ENCODE results near the gene TRIOBP. TPM values are rescaled to one million over a fixed set of nuclear protein-coding genes. Genes with fewer than 3 reads are reported as not detected.
A peak's percentile ranks its signal among the peaks of the same experiment; 100 is the strongest.

Gene TRIOBP
- polyA plus RNA-seq, 1 experiment = 73.9 TPM

DNA sequence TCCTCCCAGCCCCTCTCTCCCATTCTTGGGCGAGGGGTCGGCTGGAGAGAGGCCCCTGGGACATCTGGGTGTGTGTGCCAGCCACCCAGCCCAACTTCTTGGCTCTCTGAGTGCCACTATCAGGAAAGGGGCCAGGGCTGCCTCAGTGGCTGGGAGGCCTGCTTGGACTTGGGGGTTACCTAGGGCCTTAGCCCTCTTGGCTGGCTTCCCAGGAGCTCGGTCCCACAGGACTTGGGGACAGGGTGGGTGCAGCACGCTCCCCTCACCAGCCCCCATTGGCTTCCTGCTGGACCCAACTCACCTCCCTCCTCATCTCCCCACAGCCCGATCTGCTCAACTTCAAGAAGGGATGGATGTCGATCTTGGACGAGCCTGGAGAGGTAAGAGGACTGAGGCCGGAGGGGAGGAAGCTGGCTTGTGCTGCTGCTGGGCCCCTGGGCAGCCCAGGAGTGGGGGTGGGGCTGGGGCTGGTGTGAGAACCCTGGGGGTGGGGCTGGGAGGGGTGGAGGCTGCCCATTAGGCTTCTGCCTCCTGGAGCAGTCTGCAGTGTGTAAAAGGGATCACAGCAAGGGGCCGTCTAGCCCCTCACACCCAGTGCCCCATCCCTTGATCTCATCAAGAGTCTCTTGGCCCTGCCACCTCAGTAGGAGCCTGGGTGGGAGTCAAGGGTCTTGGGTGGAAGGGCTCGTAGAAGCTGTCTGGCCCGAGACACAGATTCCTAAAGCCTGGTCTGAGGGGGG, 54.8 kb downstream of the TRIOBP start:
- Histone ChIP-seq H3K4me3 (ENCODE audit: low read depth, low read length) (no peak overlapping the region), H3K36me3 (ENCODE audit: control insufficient read depth, insufficient read depth, low read length) (peaks cover 25% of the 10 kb centered on the region), H3K27me3 (ENCODE audit: control insufficient read depth, insufficient read depth, low read length) (no peaks in the 10 kb centered on the region)
- POLR2A ChIA-PET = no interaction called here
- DNase-seq (ENCODE audit: low read depth) = no peak
- CTCF ChIA-PET = interaction anchor here (0.9 to 1.8 kb wide), 5 partner anchors 13 to 108 kb away, joined by 3 to 5 read pairs (median 3); no protein-coding TSS in a partner anchor
- TF ChIP-seq, protein P1, sequence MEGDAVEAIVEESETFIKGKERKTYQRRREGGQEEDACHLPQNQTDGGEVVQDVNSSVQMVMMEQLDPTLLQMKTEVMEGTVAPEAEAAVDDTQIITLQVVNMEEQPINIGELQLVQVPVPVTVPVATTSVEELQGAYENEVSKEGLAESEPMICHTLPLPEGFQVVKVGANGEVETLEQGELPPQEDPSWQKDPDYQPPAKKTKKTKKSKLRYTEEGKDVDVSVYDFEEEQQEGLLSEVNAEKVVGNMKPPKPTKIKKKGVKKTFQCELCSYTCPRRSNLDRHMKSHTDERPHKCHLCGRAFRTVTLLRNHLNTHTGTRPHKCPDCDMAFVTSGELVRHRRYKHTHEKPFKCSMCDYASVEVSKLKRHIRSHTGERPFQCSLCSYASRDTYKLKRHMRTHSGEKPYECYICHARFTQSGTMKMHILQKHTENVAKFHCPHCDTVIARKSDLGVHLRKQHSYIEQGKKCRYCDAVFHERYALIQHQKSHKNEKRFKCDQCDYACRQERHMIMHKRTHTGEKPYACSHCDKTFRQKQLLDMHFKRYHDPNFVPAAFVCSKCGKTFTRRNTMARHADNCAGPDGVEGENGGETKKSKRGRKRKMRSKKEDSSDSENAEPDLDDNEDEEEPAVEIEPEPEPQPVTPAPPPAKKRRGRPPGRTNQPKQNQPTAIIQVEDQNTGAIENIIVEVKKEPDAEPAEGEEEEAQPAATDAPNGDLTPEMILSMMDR (IDR thresholded peaks at IDR 0.05; ENCODE audit: insufficient read depth, low read depth, low read length) = no peak

DNA sequence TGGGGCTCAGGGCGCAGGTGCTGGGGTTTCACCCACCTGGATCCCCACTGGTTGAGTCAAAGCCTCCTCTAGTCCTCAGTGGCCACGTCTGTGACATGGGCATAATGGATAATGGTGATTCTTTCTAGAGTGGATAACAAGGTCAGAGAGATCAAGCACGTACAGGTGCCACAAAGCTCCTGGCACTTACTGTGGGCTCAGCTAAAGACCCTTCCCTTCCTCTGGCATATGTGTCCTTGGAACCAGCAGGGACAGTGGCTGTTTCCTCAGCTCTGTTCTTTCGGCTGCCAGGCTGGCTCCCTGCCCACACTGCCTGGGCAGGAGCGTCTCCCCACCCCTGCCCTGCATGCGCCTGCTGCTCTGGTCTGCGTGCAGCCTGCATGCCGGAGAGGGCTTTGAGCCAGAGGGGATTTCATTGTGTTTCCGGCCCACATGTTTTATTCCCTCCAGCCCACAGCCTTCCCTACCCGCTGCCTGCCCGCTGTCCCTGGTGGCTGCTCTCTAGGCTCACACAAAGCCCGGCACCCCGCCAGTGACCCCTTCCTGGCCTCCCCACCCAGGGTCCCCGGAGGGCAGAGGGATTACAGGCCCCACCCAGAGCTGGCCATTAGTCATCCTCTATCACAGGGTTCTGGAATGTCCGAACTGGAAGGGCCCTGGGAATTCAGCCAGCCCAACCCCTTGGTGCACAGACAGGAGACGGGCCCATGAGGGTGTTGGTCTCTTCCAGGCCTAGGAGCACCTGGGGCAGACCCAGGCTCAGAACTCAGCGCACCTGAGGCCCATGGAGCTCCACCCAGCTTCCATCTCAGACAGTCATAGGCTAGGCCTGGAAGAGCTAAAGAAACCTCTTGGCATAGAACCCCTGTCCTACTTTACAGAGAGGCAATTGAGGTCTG, 55.6 kb downstream of the TRIOBP start:
- DNase-seq (ENCODE audit: low read depth) = peak; percentile 89
- ChIA-PET CTCF (interaction anchor here (0.9 to 1.8 kb wide), 5 partner anchors 14 to 109 kb away, joined by 3 to 5 read pairs (median 3); no protein-coding TSS in a partner anchor), POLR2A (interaction anchor here (0.6 kb wide), 2 partner anchors 88 to 150 kb away, joined by 3 to 9 read pairs; no protein-coding TSS in a partner anchor)
- H3K4me3 ChIP-seq (ENCODE audit: low read depth, low read length) = no peak overlapping the region
- TF ChIP-seq, protein P1 (IDR thresholded peaks at IDR 0.05; ENCODE audit: insufficient read depth, low read depth, low read length) = peak; percentile 53
- no peaks in the 10 kb centered on the region for H3K27me3 ChIP-seq (ENCODE audit: control insufficient read depth, insufficient read depth, low read length)
- H3K36me3 ChIP-seq (ENCODE audit: control insufficient read depth, insufficient read depth, low read length) = peaks cover 29% of the 10 kb centered on the region

GRCh38 chr22:37753746-37754145, 56.9 kb downstream of the TRIOBP start:
- Histone ChIP-seq H3K4me3 (ENCODE audit: low read depth, low read length) (no peak overlapping the region), H3K27me3 (ENCODE audit: control insufficient read depth, insufficient read depth, low read length) (no peaks in the 10 kb centered on the region), H3K36me3 (ENCODE audit: control insufficient read depth, insufficient read depth, low read length) (peaks cover 39% of the 10 kb centered on the region)
- POLR2A ChIA-PET = no interaction called here
- no peak for DNase-seq (ENCODE audit: low read depth)
- TF ChIP-seq, protein P1 (IDR thresholded peaks at IDR 0.05; ENCODE audit: insufficient read depth, low read depth, low read length) = no peak
- CTCF ChIA-PET = no interaction called here

DNA sequence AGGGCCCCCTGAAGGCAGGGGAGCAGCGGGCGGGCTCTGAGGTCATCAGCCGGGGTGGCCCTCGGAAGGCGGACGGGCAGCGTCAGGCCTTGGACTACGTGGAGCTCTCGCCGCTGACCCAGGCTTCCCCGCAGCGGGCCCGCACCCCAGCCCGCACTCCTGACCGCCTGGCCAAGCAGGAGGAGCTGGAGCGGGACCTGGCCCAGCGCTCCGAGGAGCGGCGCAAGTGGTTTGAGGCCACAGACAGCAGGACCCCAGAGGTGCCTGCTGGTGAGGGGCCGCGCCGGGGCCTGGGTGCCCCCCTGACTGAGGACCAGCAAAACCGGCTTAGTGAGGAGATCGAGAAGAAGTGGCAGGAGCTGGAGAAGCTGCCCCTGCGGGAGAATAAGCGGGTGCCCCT, 60.8 kb downstream of the TRIOBP start:
- POLR2A ChIA-PET = no interaction called here
- Histone ChIP-seq H3K36me3 (ENCODE audit: control insufficient read depth, insufficient read depth, low read length) (peaks cover 50% of the 10 kb centered on the region), H3K4me3 (ENCODE audit: low read depth, low read length) (no peak overlapping the region), H3K27me3 (ENCODE audit: control insufficient read depth, insufficient read depth, low read length) (no peaks in the 10 kb centered on the region)
- TF ChIP-seq, protein P1 (IDR thresholded peaks at IDR 0.05; ENCODE audit: insufficient read depth, low read depth, low read length) = no peak
- CTCF ChIA-PET = interaction anchor here (0.8 to 1.1 kb wide), 2 partner anchors 10 to 114 kb away, joined by 3 read pairs; no protein-coding TSS in a partner anchor
- DNase-seq (ENCODE audit: low read depth) = no peak

GRCh38 chr22:37758694-37759093, 61.8 kb downstream of the TRIOBP start:
- TF ChIP-seq, protein P1 (IDR thresholded peaks at IDR 0.05; ENCODE audit: insufficient read depth, low read depth, low read length) = no peak
- CTCF ChIA-PET = interaction anchor here (1.1 kb wide), 1 partner anchor 9 kb away, joined by 3 read pairs; no protein-coding TSS in a partner anchor

More at GRCh38 chr22:37758694-37759093, 61.8 kb downstream of the TRIOBP start:
- POLR2A ChIA-PET = no interaction called here
- Histone ChIP-seq H3K36me3 (ENCODE audit: control insufficient read depth, insufficient read depth, low read length) (peaks cover 54% of the 10 kb centered on the region), H3K27me3 (ENCODE audit: control insufficient read depth, insufficient read depth, low read length) (no peaks in the 10 kb centered on the region), H3K4me3 (ENCODE audit: low read depth, low read length) (no peak overlapping the region)
- no peak for DNase-seq (ENCODE audit: low read depth)

All from BJ (cell line).